WI38 (cell line): ENCODE results near the gene FAM222B.
"Not testable (repeated sequence)": the region's sequence is repeated elsewhere in the genome, so short reads cannot be mapped to it uniquely, and the experiment has no call there.

Experiments
- H3K4me3 ChIP-seq: 2 replicates; pipeline ENCODE4 v1.5.1; 2011; ENCODE audit warnings: low read depth, mild to moderate bottlenecking, control low read depth, low read length
- TF ChIP-seq, protein P1 (sequence below): IDR thresholded peaks from 2 replicates; pipeline ENCODE4 v1.5.1; 2012; ENCODE audit warnings: low read depth, mild to moderate bottlenecking, control low read depth, low read length

The FAM222B gene

GRCh38 chr17:28726226-28726626 is 116.4 kb downstream of the FAM222B start, which contains the start of gene TLCD1:
Gene TLCD1, minus strand, starts transcription at chr17:28726233. Its CDS starts 136 bp downstream, at chr17:28726097.
- TF ChIP-seq, protein P1, sequence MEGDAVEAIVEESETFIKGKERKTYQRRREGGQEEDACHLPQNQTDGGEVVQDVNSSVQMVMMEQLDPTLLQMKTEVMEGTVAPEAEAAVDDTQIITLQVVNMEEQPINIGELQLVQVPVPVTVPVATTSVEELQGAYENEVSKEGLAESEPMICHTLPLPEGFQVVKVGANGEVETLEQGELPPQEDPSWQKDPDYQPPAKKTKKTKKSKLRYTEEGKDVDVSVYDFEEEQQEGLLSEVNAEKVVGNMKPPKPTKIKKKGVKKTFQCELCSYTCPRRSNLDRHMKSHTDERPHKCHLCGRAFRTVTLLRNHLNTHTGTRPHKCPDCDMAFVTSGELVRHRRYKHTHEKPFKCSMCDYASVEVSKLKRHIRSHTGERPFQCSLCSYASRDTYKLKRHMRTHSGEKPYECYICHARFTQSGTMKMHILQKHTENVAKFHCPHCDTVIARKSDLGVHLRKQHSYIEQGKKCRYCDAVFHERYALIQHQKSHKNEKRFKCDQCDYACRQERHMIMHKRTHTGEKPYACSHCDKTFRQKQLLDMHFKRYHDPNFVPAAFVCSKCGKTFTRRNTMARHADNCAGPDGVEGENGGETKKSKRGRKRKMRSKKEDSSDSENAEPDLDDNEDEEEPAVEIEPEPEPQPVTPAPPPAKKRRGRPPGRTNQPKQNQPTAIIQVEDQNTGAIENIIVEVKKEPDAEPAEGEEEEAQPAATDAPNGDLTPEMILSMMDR = no peak

GRCh38 chr17:28725660-28726225 is 116.8 kb downstream of the FAM222B start:
- peak overlapping the region; percentile 65 for H3K4me3 ChIP-seq
- TF ChIP-seq, protein P1 = no peak

More at GRCh38 chr17:28726226-28726626, 116.4 kb downstream of the FAM222B start, which contains the start of gene TLCD1:
- H3K4me3 ChIP-seq = peak within 1 kb of the TSS; percentile 65

GRCh38 chr17:28725166-28725659 is 117.4 kb downstream of the FAM222B start:
- TF ChIP-seq, protein P1 = no peak
- peak overlapping the region; percentile 65 for H3K4me3 ChIP-seq

DNA sequence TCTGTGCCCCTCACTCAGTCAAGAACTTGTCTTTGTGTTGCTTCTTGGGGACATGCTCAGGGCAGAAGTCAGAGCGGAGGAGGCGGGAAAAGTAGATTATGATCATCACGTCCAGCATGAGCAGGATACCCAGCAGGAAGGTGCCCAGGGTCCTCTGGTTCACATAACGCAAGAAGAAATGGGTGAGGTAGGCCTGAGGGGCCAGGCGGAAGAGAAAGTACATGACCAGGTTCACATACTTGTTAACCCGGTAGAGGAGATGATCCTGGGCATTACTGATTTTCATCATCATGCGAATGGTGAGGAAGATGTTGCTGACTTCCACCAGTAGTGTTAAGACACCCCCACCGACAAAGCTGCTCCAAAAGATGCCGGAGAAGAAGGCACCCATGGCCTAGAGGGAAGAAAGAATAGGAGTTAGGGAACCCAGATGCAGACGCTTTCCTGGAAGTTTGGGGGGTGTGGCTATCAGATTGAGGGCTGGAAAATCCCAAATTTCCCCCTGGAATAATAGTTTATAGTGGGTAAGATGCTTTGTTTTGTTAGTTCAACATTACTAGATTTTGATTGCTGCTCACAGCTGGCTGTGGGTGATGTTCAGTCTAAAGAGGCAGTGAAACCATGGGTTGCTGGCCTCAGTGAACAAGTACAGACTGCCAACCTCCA is 118.0 kb downstream of the FAM222B start:
- no peak overlapping the region for H3K4me3 ChIP-seq
- TF ChIP-seq, protein P1 = no peak

DNA sequence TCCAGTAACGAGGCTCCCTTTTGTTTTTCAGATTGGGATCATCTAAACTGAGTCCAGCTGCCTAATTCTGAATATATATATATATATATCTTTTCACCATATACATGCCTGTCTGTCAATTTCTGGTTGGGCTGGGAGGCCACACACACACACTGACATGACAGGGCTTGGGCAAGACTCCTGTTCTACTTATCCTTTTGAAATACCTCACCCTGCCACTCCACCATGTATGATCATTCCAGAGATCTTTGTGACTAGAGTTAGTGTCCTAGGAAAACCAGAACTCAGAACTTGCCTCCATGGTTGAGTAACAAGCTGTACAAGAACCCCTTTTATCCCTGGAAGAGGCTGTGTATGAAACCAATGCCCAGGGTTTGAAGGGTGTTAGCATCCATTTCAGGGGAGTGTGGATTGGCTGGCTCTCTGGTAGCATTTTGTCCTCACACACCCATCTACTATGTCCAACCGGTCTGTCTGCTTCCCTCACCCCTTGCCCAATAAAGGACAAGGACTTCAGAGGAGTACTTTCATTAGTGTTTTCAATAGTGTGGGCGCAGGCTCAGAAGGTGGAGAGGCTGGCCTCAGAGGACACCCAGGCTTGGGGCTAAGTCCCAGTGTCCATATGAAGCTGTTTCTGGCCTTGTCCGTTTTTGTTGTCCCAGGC is 118.6 kb downstream of the FAM222B start:
- H3K4me3 ChIP-seq = not testable (repeated sequence)

- TF ChIP-seq, protein P1 = no peak
These were observed 119.3 kb downstream of the FAM222B start for GRCh38 chr17:28723159-28723835.

DNA sequence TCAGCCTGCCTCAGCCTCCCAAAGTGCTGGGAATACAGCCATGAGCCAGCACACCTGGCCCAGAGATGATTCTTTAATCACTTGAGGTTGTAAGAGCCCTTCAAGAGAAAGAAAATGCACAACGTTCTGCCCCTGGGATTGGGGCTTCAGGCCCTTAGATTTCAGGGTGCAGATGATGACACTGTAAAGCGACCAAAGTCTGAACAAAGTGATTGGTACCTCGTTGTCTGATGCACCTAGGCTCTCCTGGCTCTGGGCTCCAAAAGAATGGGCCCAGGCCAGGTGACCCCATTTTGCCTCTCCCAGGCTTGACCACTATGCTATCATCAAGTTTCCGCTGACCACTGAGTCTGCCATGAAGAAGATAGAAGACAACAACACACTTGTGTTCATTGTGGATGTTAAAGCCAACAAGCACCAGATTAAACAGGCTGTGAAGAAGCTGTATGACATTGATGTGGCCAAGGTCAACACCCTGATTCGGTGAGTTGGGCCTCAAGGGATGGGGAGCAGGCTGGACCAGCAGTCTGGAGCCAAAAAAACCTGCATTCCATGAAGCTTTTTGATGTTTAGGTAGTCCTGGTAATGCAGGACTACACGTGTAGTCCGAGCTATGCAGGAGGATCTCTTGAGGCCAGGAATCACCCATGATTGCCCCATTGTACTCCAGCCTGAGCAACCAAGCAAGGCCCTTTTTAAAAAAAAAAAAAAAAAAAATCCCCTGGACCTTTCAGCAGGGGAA is 120.0 kb downstream of the FAM222B start:
- TF ChIP-seq, protein P1 = no peak
- H3K4me3 ChIP-seq = no peak overlapping the region

More at GRCh38 chr17:28723159-28723835, 119.3 kb downstream of the FAM222B start:
- H3K4me3 ChIP-seq = no peak overlapping the region

GRCh38 chr17:28720997-28721329 is 121.6 kb downstream of the FAM222B start:
- peak overlapping the region; percentile 98 for H3K4me3 ChIP-seq
